ENCODE data around the gene KAZN.

KAZN gene

GRCh38 chr1:14735841-14736240 lies 137.4 kb downstream of the KAZN start:
- TF ChIP-seq ZBTB7A (IDR thresholded peaks at IDR 0.05; ENCODE audit: low read depth) (no peak), USF1 (IDR thresholded peaks at IDR 0.05) (no peak), CREB1 (IDR thresholded peaks at IDR 0.05; ENCODE audit: low read depth) (no peak), YY1 (IDR thresholded peaks at IDR 0.05; ENCODE audit: low read depth) (no peak), TEAD4 (IDR thresholded peaks at IDR 0.05) (no peak), RAD21 (IDR thresholded peaks at IDR 0.05; ENCODE audit: low read depth) (no peak), TAF1 (IDR thresholded peaks at IDR 0.05; ENCODE audit: low read depth) (no peak), FOXM1 (IDR thresholded peaks at IDR 0.05; ENCODE audit: borderline replicate concordance, low read depth) (no peak), CEBPB (IDR thresholded peaks at IDR 0.05) (no peak), TCF12 (IDR thresholded peaks at IDR 0.05; ENCODE audit: low read depth) (no peak), EGR1 (IDR thresholded peaks at IDR 0.05) (no peak)

- TF ChIP-seq EGR1 (IDR thresholded peaks at IDR 0.05) (no peak), CREB1 (IDR thresholded peaks at IDR 0.05; ENCODE audit: low read depth) (no peak)
These were observed 139.1 kb downstream of the KAZN start for GRCh38 chr1:14737561-14738094.

- no peak for TF ChIP-seq REST (IDR thresholded peaks at IDR 0.05; ENCODE audit: low read depth)
- no peak for TF ChIP-seq YY1 (IDR thresholded peaks at IDR 0.05; ENCODE audit: low read depth)
- TF ChIP-seq TCF12 (IDR thresholded peaks at IDR 0.05; ENCODE audit: low read depth), result no peak
- TF ChIP-seq EGR1 (IDR thresholded peaks at IDR 0.05), result no peak
These were observed 139.8 kb downstream of the KAZN start for GRCh38 chr1:14738235-14738634.

- TF ChIP-seq REST (IDR thresholded peaks at IDR 0.05; ENCODE audit: low read depth) (no peak), ZBTB7A (IDR thresholded peaks at IDR 0.05; ENCODE audit: low read depth) (no peak), RAD21 (IDR thresholded peaks at IDR 0.05; ENCODE audit: low read depth) (no peak), CREB1 (IDR thresholded peaks at IDR 0.05; ENCODE audit: low read depth) (no peak), EP300 (IDR thresholded peaks at IDR 0.05; ENCODE audit: borderline replicate concordance) (no peak), TEAD4 (IDR thresholded peaks at IDR 0.05) (no peak), TCF12 (IDR thresholded peaks at IDR 0.05; ENCODE audit: low read depth) (no peak), TAF1 (IDR thresholded peaks at IDR 0.05; ENCODE audit: low read depth) (no peak), CEBPB (IDR thresholded peaks at IDR 0.05) (no peak), EGR1 (IDR thresholded peaks at IDR 0.05) (no peak), NFIC (IDR thresholded peaks at IDR 0.05) (no peak), MAX (IDR thresholded peaks at IDR 0.05) (no peak), FOXM1 (IDR thresholded peaks at IDR 0.05; ENCODE audit: borderline replicate concordance, low read depth) (no peak)
These were observed 140.2 kb downstream of the KAZN start for GRCh38 chr1:14738647-14739046.

- TF ChIP-seq MAX (IDR thresholded peaks at IDR 0.05) (no peak), USF1 (IDR thresholded peaks at IDR 0.05) (no peak), TEAD4 (IDR thresholded peaks at IDR 0.05) (no peak), YY1 (IDR thresholded peaks at IDR 0.05; ENCODE audit: low read depth) (no peak), FOXM1 (IDR thresholded peaks at IDR 0.05; ENCODE audit: borderline replicate concordance, low read depth) (no peak), RAD21 (IDR thresholded peaks at IDR 0.05; ENCODE audit: low read depth) (no peak), CEBPB (IDR thresholded peaks at IDR 0.05) (no peak), TAF1 (IDR thresholded peaks at IDR 0.05; ENCODE audit: low read depth) (no peak), CREB1 (IDR thresholded peaks at IDR 0.05; ENCODE audit: low read depth) (no peak), ZBTB7A (IDR thresholded peaks at IDR 0.05; ENCODE audit: low read depth) (no peak), EGR1 (IDR thresholded peaks at IDR 0.05) (no peak), EP300 (IDR thresholded peaks at IDR 0.05; ENCODE audit: borderline replicate concordance) (no peak), TCF12 (IDR thresholded peaks at IDR 0.05; ENCODE audit: low read depth) (no peak), NFIC (IDR thresholded peaks at IDR 0.05) (no peak), REST (IDR thresholded peaks at IDR 0.05; ENCODE audit: low read depth) (no peak)
These were observed 140.8 kb downstream of the KAZN start for GRCh38 chr1:14739082-14739832.
